Adrenal gland (tissue), 12 donors: ENCODE measurements around the gene LRRC55. TPM values are rescaled to one million over a fixed set of nuclear protein-coding genes. Genes with fewer than 3 reads are reported as not detected.

Source experiments
- DNase-seq, 7 donors: peaks; one replicate each; pipeline ENCODE4 v3.0.0-alpha.2; 2019 to 2020
- H3K27ac ChIP-seq, 5 donors: fragments of 200-600 bp; sonication (generic) in 4 of 5; 1 replicate in 3 of 5; 2 replicates in 2 of 5; pipeline versions ENCODE4 v1.5.1 to v1.8.0; 2016 to 2020; ENCODE audit warnings: mild to moderate bottlenecking in 1 of 5
- H3K27me3 ChIP-seq: fragments of 200-600 bp; 2 replicates; pipeline ENCODE4 v1.8.0; 2021
- H3K36me3 ChIP-seq, 2 donors: fragments of 200-600 bp; replicated peaks in 1 of 2; 1 replicate in 1 of 2; 2 replicates in 1 of 2; pipeline versions ENCODE4 v1.5.1 to v1.8.0; 2018 to 2022
- H3K4me1 ChIP-seq, 2 donors: fragments of 200-600 bp; replicated peaks in 1 of 2; 1 replicate in 1 of 2; 2 replicates in 1 of 2; pipeline versions ENCODE4 v1.5.1 to v1.8.0; 2018 to 2021
- H3K4me3 ChIP-seq, 4 donors: fragments of 200-600 bp; sonication (generic) in 3 of 4; one replicate each; pipeline ENCODE4 v1.5.1; 2016 to 2018
- H3K9me3 ChIP-seq, 3 donors: fragments of 200-600 bp; sonication (generic) in 1 of 3; replicated peaks in 1 of 3; 1 replicate in 2 of 3; 2 replicates in 1 of 3; pipeline versions ENCODE4 v1.5.1 to v1.8.0; 2016 to 2021
- CTCF ChIP-seq, 6 experiments: fragments of 450-650 bp in 4 of 6; fragments of 200-600 bp in 2 of 6; sonication (generic) in 1 of 6; IDR thresholded peaks; 1 replicate in 5 of 6; 2 replicates in 1 of 6; pipeline versions ENCODE4 v1.5.1 to v1.8.0; 2016 to 2021; ENCODE audit warnings: antibody characterized with exemption in 6 of 6, mild to moderate bottlenecking in 2 of 6, moderate library complexity in 1 of 6
- POLR2A ChIP-seq, 2 donors: fragments of 450-650 bp; IDR thresholded peaks; one replicate each; pipeline ENCODE4 v1.6.1; 2017; ENCODE audit warnings: antibody characterized with exemption in 2 of 2, mild to moderate bottlenecking in 2 of 2, moderate library complexity in 1 of 2
- WGBS, 4 donors: extraction: QIAGEN DNeasy Blood & Tissue Kit in 2 of 4; methylation state at CpG; one replicate each; pipeline versions ENCODE4 v1.1.5 to v1.1.7; 2013 to 2017; 5-methylcytosine and 5-hydroxymethylcytosine counted together
- intact Hi-C, 2 donors: fragments of 100-400 bp; cut with DNase I; formaldehyde crosslinking; loops; one replicate each; pipeline versions ENCODE4 v1.14.1 to v1.15.0; 2022 to 2023
- polyA plus RNA-seq, 3 donors: library from polyadenylated mRNA; stranded (reverse); fragments of 200-250 nt in 2 of 3; fragments of 350-450 nt in 1 of 3; fragmentation: Illumina TruSeq in 1 of 3; extraction: RNeasy Lipid Tissue Mini Kit (QIAGEN cat#74804) in 1 of 3; gene quantifications; one replicate each; pipeline ENCODE4 v1.2.3, GENCODE V29; 2013 to 2014
- total RNA-seq, 9 donors: library from RNA; depleted of rRNA in 4 of 9; stranded (reverse); fragments of >200 nt in 4 of 9; fragments of 120-200 nt in 1 of 9; fragmentation: NEBNext Ultra II Directional in 1 of 9; extraction: Animal tissue kit (Norgen Biotek cat#: 25700) in 1 of 9; gene quantifications; one replicate each; pipeline versions ENCODE4 v1.1.0 to v1.2.4, GENCODE V29; 2013 to 2023
- donor health status: healthy with polysubstance abuse.
- donor health status: Bipolar disorder and iron deficiency.
- donor health status: DM: yes; HTN: yes; CAD: no.
- donor health status: DM: no; HTN: no; CAD: no.
- donor health status: DM: no; HTN: no; CAD: no.
- donor health status: DM: yes; HTN: yes; CAD: no.

The LRRC55 gene
- total and polyA plus RNA-seq, 12 donors = 0.08 to 1.1 (median 0.50) TPM; not detected in 1

- no peaks in the 10 kb centered on the region for H3K27me3 ChIP-seq
- intact Hi-C loops = no loop called here
- H3K36me3 ChIP-seq = no peaks in the 10 kb centered on the region
- H3K4me1 ChIP-seq = no peaks in the 10 kb centered on the region
- H3K27ac ChIP-seq = no peak overlapping the region
- H3K9me3 ChIP-seq = no peaks in the 10 kb centered on the region
- TF ChIP-seq POLR2A (IDR thresholded peaks at IDR 0.05) (no peak), CTCF (IDR thresholded peaks at IDR 0.05) (no peak)
- H3K4me3 ChIP-seq = no peak overlapping the region
- no peak for DNase-seq
These were observed 6.3 kb upstream of the LRRC55 start for GRCh38 chr11:57175478-57175877.

- 63 to 73% (median 65%) methylated on average over 2 of the region's 2 CpGs for WGBS, 4 donors
- Histone ChIP-seq H3K4me1 (no peaks in the 10 kb centered on the region), H3K4me3 (no peak overlapping the region), H3K36me3 (no peaks in the 10 kb centered on the region), H3K27ac (no peak overlapping the region), H3K9me3 (no peaks in the 10 kb centered on the region), H3K27me3 (peaks cover 8% of the 10 kb centered on the region)
- no peak for DNase-seq
- intact Hi-C loops = no loop called here
- no peak for TF ChIP-seq POLR2A (IDR thresholded peaks at IDR 0.05)
- no peak for TF ChIP-seq CTCF (IDR thresholded peaks at IDR 0.05)
These were observed 3.4 kb upstream of the LRRC55 start for GRCh38 chr11:57178334-57178733.

GRCh38 chr11:57179681-57180080, 2.1 kb upstream of the LRRC55 start:
- H3K36me3 ChIP-seq = no peaks in the 10 kb centered on the region
- H3K9me3 ChIP-seq = no peaks in the 10 kb centered on the region
- H3K27me3 ChIP-seq = peaks cover 8% of the 10 kb centered on the region
- TF ChIP-seq CTCF (IDR thresholded peaks at IDR 0.05) (no peak), POLR2A (IDR thresholded peaks at IDR 0.05) (no peak)
- DNase-seq = no peak
- 42 to 51% (median 45%) methylated on average over 7 of the region's 7 CpGs for WGBS, 4 donors
- H3K4me3 ChIP-seq = no peak overlapping the region
- H3K27ac ChIP-seq = no peak overlapping the region
- intact Hi-C loops = no loop called here
- H3K4me1 ChIP-seq = no peaks in the 10 kb centered on the region

GRCh38 chr11:57180081-57180561, 1.6 kb upstream of the LRRC55 start:
- Histone ChIP-seq H3K27ac (no peak overlapping the region), H3K27me3 (peaks cover 8% of the 10 kb centered on the region), H3K36me3 (no peaks in the 10 kb centered on the region), H3K9me3 (no peaks in the 10 kb centered on the region), H3K4me3 (no peak overlapping the region), H3K4me1 (no peaks in the 10 kb centered on the region)
- 8 to 23% (median 16%) methylated on average over 24 of the region's 24 CpGs for WGBS, 4 donors
- peak in 2 of 7 donors; percentile 10 to 15 for DNase-seq
- intact Hi-C loops = no loop called here
- no peak for TF ChIP-seq CTCF (IDR thresholded peaks at IDR 0.05)
- TF ChIP-seq POLR2A (IDR thresholded peaks at IDR 0.05) = no peak
